OCI-LY7 (cell line): ENCODE measurements around the gene MPV17L2. TPM values are rescaled to one million over a fixed set of nuclear protein-coding genes. Genes with fewer than 3 reads are reported as not detected.

Source experiments
- BruUV-seq: library from RNA; stranded (reverse); fragments of 400-500 nt; replicated peaks from 2 replicates; lab custom pipeline; 2021; lab: Mats Ljungman, UMichigan
- CTCF ChIA-PET: fragments of 300-600 bp; sonication (Branson Sonifier 250); formaldehyde crosslinking; loops from one replicate; lab custom pipeline; 2022; ENCODE audit warnings: antibody characterized with exemption; ENCODE audit not compliant: unreplicated experiment; lab: Charles Lee
- POLR2A ChIA-PET: fragments of 300-600 bp; sonication (Branson Sonifier 250); formaldehyde crosslinking; loops from one replicate; lab custom pipeline; 2022; ENCODE audit warnings: antibody characterized with exemption; lab: Charles Lee
- DNase-seq: peaks from one replicate; pipeline ENCODE4 v3.0.0-alpha.2; 2015; ENCODE audit warnings: low spot score
- H2AFZ ChIP-seq: fragments of 200-600 bp; sonication (generic), shearing (Covaris generic); 2 replicates; pipeline ENCODE4 v1.6.1; 2014; ENCODE audit warnings: mild to moderate bottlenecking, antibody characterized with exemption, low read length, moderate library complexity
- H3K27ac ChIP-seq: fragments of 200-600 bp; sonication (generic); 2 replicates; pipeline ENCODE4 v1.5.1; 2014; ENCODE audit warnings: mixed run types, low read depth, mild to moderate bottlenecking, moderate library complexity, low read length, inconsistent platforms; ENCODE audit not compliant: poor library complexity, severe bottlenecking
- H3K36me3 ChIP-seq: fragments of 200-600 bp; sonication (generic); 2 replicates; pipeline ENCODE4 v1.6.1; 2014; ENCODE audit warnings: mild to moderate bottlenecking, antibody characterized with exemption, low read length, moderate library complexity, mixed read lengths; ENCODE audit not compliant: insufficient read depth
- H3K4me1 ChIP-seq: fragments of 200-600 bp; sonication (generic); 2 replicates; pipeline ENCODE4 v1.5.1; 2014; ENCODE audit warnings: mild to moderate bottlenecking, low read length; ENCODE audit not compliant: insufficient read depth, poor library complexity, severe bottlenecking
- H3K4me2 ChIP-seq: fragments of 200-600 bp; sonication (generic); 2 replicates; pipeline ENCODE4 v1.6.1; 2014; ENCODE audit warnings: mild to moderate bottlenecking, low read length
- H3K4me3 ChIP-seq: fragments of 200-600 bp; sonication (generic); 2 replicates; pipeline ENCODE4 v1.5.1; 2014; ENCODE audit warnings: mild to moderate bottlenecking, low read depth, low read length; ENCODE audit not compliant: poor library complexity, severe bottlenecking
- H3K79me2 ChIP-seq: fragments of 200-600 bp; sonication (generic); 2 replicates; pipeline ENCODE4 v1.6.1; 2016; ENCODE audit warnings: low read depth, mild to moderate bottlenecking, low read length, moderate library complexity, mixed read lengths; ENCODE audit not compliant: insufficient read depth
- H3K9me2 ChIP-seq: fragments of 200-600 bp; sonication (generic); 2 replicates; pipeline ENCODE4 v1.6.1; 2016; ENCODE audit warnings: mild to moderate bottlenecking, low read length, mixed read lengths; ENCODE audit not compliant: insufficient read depth
- H3K9me3 ChIP-seq: fragments of 200-600 bp; sonication (generic); 2 replicates; pipeline ENCODE4 v1.6.1; 2014; ENCODE audit warnings: mild to moderate bottlenecking, mixed run types, low read length, mixed read lengths
- H4K20me1 ChIP-seq: fragments of 200-600 bp; sonication (generic); 2 replicates; pipeline ENCODE4 v1.6.1; 2014; ENCODE audit warnings: mild to moderate bottlenecking, antibody characterized with exemption, low read length, moderate library complexity, mixed read lengths; ENCODE audit not compliant: insufficient read depth
- EZH2phosphoT487 ChIP-seq: fragments of 200-600 bp; sonication (generic); IDR thresholded peaks from 2 replicates; pipeline ENCODE4 v1.6.1; 2018; ENCODE audit warnings: low read depth, borderline replicate concordance, mild to moderate bottlenecking, mixed run types, antibody characterized with exemption, low read length, moderate library complexity, mixed read lengths
- intact Hi-C: fragments of 100-400 bp; cut with micrococcal nuclease; formaldehyde crosslinking; loops from one replicate; pipeline ENCODE4 v1.10.0; 2022; ENCODE audit not compliant: unreplicated experiment
- total RNA-seq, 2 experiments: library from RNA; depleted of rRNA in 1 of 2; stranded (reverse); fragments of >200 nt in 1 of 2; shearing (Covaris generic) in 1 of 2; gene quantifications; 2 replicates each; pipeline ENCODE4 v1.2.3, GENCODE V29; 2014 to 2022
- TF ChIP-seq, protein P1 (sequence below): fragments of 200-600 bp; sonication (generic); conservative IDR thresholded peaks from 2 replicates; pipeline ENCODE4 v1.5.1; 2014; ENCODE audit warnings: mild to moderate bottlenecking, antibody characterized with exemption, low read length, moderate library complexity, mixed read lengths

The MPV17L2 gene
- total RNA-seq, 2 experiments from 2014 or later = 22.6 to 23.7 TPM

- ChIA-PET CTCF (interaction anchor here (1.2 to 1.5 kb wide), 2 partner anchors 9 to 31 kb away, joined by 3 to 5 read pairs; no protein-coding TSS in a partner anchor), POLR2A (interaction anchor here (0.6 to 1.7 kb wide), 4 partner anchors 10 to 991 kb away, joined by 3 to 7 read pairs (median 4); no protein-coding TSS in a partner anchor)
- H3K9me2 ChIP-seq = no peaks in the 10 kb centered on the region
- DNase-seq = no peak
- H3K36me3 ChIP-seq = peaks cover 15% of the 10 kb centered on the region
- intact Hi-C loops = no loop called here
- no peaks in the 10 kb centered on the region for H3K79me2 ChIP-seq
- BruUV-seq = no TSS peak
- TF ChIP-seq, protein P1, sequence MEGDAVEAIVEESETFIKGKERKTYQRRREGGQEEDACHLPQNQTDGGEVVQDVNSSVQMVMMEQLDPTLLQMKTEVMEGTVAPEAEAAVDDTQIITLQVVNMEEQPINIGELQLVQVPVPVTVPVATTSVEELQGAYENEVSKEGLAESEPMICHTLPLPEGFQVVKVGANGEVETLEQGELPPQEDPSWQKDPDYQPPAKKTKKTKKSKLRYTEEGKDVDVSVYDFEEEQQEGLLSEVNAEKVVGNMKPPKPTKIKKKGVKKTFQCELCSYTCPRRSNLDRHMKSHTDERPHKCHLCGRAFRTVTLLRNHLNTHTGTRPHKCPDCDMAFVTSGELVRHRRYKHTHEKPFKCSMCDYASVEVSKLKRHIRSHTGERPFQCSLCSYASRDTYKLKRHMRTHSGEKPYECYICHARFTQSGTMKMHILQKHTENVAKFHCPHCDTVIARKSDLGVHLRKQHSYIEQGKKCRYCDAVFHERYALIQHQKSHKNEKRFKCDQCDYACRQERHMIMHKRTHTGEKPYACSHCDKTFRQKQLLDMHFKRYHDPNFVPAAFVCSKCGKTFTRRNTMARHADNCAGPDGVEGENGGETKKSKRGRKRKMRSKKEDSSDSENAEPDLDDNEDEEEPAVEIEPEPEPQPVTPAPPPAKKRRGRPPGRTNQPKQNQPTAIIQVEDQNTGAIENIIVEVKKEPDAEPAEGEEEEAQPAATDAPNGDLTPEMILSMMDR = no peak
- no peak for TF ChIP-seq EZH2phosphoT487
- peak overlapping the region; percentile 83 for H3K4me2 ChIP-seq
- H4K20me1 ChIP-seq = no peaks in the 10 kb centered on the region
- H3K9me3 ChIP-seq = no peaks in the 10 kb centered on the region
- H3K27ac ChIP-seq = peak overlapping the region; percentile 41
- peak overlapping the region; percentile 68 for H3K4me3 ChIP-seq
- H2AFZ ChIP-seq = peak overlapping the region; percentile 67; the same call in 1 of the 2 replicates
- H3K4me1 ChIP-seq = peaks cover 29% of the 10 kb centered on the region
Measured at GRCh38 chr19:18160493-18160970, 32.5 kb upstream of the MPV17L2 start.

DNA sequence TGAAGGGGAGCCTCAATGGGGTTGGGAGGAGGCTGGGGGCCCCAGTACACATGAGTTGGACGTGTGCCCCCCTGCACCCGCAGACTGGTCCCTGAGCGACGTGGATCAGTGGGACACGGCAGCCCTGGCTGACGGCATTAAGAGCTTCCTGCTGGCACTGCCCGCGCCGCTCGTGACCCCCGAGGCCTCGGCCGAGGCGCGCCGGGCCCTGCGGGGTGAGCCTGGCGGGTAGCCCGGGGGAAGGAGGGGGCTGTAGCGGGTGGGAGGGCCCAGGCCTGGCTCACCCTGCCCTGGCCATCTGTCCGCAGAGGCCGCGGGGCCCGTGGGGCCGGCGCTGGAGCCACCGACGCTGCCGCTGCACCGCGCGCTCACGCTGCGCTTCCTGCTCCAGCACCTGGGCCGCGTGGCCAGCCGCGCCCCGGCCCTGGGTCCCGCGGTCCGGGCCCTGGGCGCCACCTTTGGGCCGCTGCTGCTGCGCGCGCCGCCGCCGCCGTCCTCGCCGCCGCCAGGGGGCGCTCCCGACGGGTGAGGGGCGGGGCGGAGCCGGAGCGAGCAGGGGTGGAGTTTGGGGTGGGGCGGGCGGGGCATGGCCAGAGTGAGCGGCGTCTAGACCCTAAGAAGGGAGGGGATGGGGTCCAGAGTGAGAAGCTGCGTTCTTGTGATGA is 31.9 kb upstream of the MPV17L2 start:
- TF ChIP-seq, protein P1 = peak; percentile 41; the same call in 1 of the 2 replicates
- TF ChIP-seq EZH2phosphoT487 = no peak
- intact Hi-C loops = no loop called here
- Histone ChIP-seq H4K20me1 (no peaks in the 10 kb centered on the region), H3K36me3 (peaks cover 21% of the 10 kb centered on the region), H3K79me2 (no peaks in the 10 kb centered on the region), H3K9me2 (no peaks in the 10 kb centered on the region), H3K4me2 (peak overlapping the region; percentile 83), H3K27ac (peak overlapping the region; percentile 41), H3K9me3 (no peaks in the 10 kb centered on the region), H3K4me3 (peak overlapping the region; percentile 68), H2AFZ (peak overlapping the region; percentile 67; the same call in 1 of the 2 replicates), H3K4me1 (peaks cover 29% of the 10 kb centered on the region)
- ChIA-PET POLR2A (interaction anchor here (0.6 to 1.7 kb wide), 4 partner anchors 10 to 992 kb away, joined by 3 to 7 read pairs (median 4); no protein-coding TSS in a partner anchor), CTCF (interaction anchor here (1.2 to 1.5 kb wide), 2 partner anchors 10 to 31 kb away, joined by 3 to 5 read pairs; no protein-coding TSS in a partner anchor)
- peak; percentile 88 for DNase-seq
- no TSS peak for BruUV-seq
